OCI-LY1 (cell line): ENCODE results near the gene SIGLEC1.

ENCODE experiments used
- EZH2 ChIP-seq: fragments of 200-600 bp; sonication (generic), shearing (Covaris generic); IDR thresholded peaks from 2 replicates; pipeline ENCODE4 v1.8.0; 2017; ENCODE audit warnings: borderline replicate concordance, mixed run types, mild to moderate bottlenecking, antibody characterized with exemption, low read length, moderate library complexity, mixed read lengths
- TF ChIP-seq, protein P1 (sequence below): fragments of 200-600 bp; sonication (generic), shearing (Covaris generic); IDR thresholded peaks from 2 replicates; pipeline ENCODE4 v1.5.1; 2017; ENCODE audit warnings: mild to moderate bottlenecking, antibody characterized with exemption, low read length, moderate library complexity, mixed read lengths

DNA sequence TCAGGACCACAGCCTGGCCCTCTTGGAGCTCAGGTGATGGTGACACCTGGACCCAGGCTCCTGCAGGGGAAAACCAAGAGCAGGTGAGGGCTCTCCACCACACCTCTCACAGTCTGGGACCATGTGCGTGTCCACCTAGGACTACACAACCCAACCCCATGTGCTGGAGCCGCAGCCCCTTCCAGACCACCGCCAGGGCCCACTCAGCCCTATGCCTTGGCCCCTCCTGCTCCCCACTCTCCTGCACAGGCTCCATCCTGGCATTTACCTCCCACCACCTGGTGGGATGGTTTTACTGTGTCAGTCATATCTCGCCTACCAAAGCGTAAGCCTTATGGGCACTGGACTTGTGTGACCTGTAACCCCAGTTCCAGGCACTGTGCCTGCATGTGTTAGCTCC, 17.5 kb downstream of the SIGLEC1 start:
- TF ChIP-seq, protein P1, sequence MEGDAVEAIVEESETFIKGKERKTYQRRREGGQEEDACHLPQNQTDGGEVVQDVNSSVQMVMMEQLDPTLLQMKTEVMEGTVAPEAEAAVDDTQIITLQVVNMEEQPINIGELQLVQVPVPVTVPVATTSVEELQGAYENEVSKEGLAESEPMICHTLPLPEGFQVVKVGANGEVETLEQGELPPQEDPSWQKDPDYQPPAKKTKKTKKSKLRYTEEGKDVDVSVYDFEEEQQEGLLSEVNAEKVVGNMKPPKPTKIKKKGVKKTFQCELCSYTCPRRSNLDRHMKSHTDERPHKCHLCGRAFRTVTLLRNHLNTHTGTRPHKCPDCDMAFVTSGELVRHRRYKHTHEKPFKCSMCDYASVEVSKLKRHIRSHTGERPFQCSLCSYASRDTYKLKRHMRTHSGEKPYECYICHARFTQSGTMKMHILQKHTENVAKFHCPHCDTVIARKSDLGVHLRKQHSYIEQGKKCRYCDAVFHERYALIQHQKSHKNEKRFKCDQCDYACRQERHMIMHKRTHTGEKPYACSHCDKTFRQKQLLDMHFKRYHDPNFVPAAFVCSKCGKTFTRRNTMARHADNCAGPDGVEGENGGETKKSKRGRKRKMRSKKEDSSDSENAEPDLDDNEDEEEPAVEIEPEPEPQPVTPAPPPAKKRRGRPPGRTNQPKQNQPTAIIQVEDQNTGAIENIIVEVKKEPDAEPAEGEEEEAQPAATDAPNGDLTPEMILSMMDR, result no peak
- no peak for TF ChIP-seq EZH2
